SK-N-MC (cell line): ENCODE measurements around the gene TAL1.

ENCODE experiments used
- EZH2 ChIP-seq: fragments of 200-600 bp; sonication (generic); IDR thresholded peaks from one replicate; pipeline ENCODE4 v1.6.1; 2017; ENCODE audit warnings: antibody characterized with exemption
- POLR2AphosphoS5 ChIP-seq: IDR thresholded peaks from 2 replicates; pipeline ENCODE4 v1.6.1; 2012; ENCODE audit warnings: mild to moderate bottlenecking, low read depth, low read length, borderline replicate concordance

- TF ChIP-seq POLR2AphosphoS5 (no peak), EZH2 (no peak)
Observed at GRCh38 chr1:47276850-47277249, 44.8 kb upstream of the TAL1 start.
